Cerebellar nuclear complex (tissue), 1 donor: ENCODE data around the gene COL9A1.

Experiments used
- DNase-seq, 2 experiments: peaks; one replicate each; lab custom pipeline; 2025; lab: John Stamatoyannopoulos, UW

The COL9A1 gene

GRCh38 chr6:70286905-70287304, 16.0 kb downstream of the COL9A1 start:
- DNase-seq: no peak

GRCh38 chr6:70285201-70285600, 17.7 kb downstream of the COL9A1 start:
- DNase-seq: no peak

- DNase-seq: no peak
These were observed 19.9 kb downstream of the COL9A1 start for GRCh38 chr6:70282919-70283461.

GRCh38 chr6:70282312-70282918, 20.5 kb downstream of the COL9A1 start:
- DNase-seq: no peak

- DNase-seq: no peak
These were observed 21.0 kb downstream of the COL9A1 start for GRCh38 chr6:70281923-70282311.

- no peak for DNase-seq
These were observed 22.5 kb downstream of the COL9A1 start for GRCh38 chr6:70280400-70280853.

- DNase-seq: no peak
These were observed 25.4 kb downstream of the COL9A1 start for GRCh38 chr6:70277470-70277869.

GRCh38 chr6:70274338-70274737, 28.5 kb downstream of the COL9A1 start:
- no peak for DNase-seq

GRCh38 chr6:70272071-70272470, 30.8 kb downstream of the COL9A1 start:
- no peak for DNase-seq

- DNase-seq: no peak
These were observed 32.4 kb downstream of the COL9A1 start for GRCh38 chr6:70270287-70271005.

- DNase-seq: no peak
These were observed 36.7 kb downstream of the COL9A1 start for GRCh38 chr6:70266142-70266541.

- DNase-seq: no peak
These were observed 38.6 kb downstream of the COL9A1 start for GRCh38 chr6:70264306-70264705.

- DNase-seq: no peak
These were observed 44.4 kb downstream of the COL9A1 start for GRCh38 chr6:70258483-70258882.

- no peak for DNase-seq
These were observed 45.1 kb downstream of the COL9A1 start for GRCh38 chr6:70257768-70258273.

- DNase-seq: no peak
These were observed 48.1 kb downstream of the COL9A1 start for GRCh38 chr6:70254784-70255183.

GRCh38 chr6:70253923-70254322, 49.0 kb downstream of the COL9A1 start:
- no peak for DNase-seq

- no peak for DNase-seq
These were observed 50.3 kb downstream of the COL9A1 start for GRCh38 chr6:70252604-70253003.

- DNase-seq: no peak
These were observed 56.8 kb downstream of the COL9A1 start for GRCh38 chr6:70246118-70246517.

GRCh38 chr6:70241991-70242420, 60.9 kb downstream of the COL9A1 start:
- DNase-seq: no peak

GRCh38 chr6:70241031-70241430, 61.9 kb downstream of the COL9A1 start:
- no peak for DNase-seq

GRCh38 chr6:70236343-70236742, 66.5 kb downstream of the COL9A1 start:
- DNase-seq: no peak

GRCh38 chr6:70234561-70235236, 68.2 kb downstream of the COL9A1 start:
- DNase-seq: no peak

- DNase-seq: no peak
These were observed 71.6 kb downstream of the COL9A1 start for GRCh38 chr6:70231311-70231710.
